KMS-11 (cell line): ENCODE results near the gene PJVK.

Source experiments
- H2AFZ ChIP-seq: fragments of 200-600 bp; sonication (generic); 2 replicates; pipeline ENCODE4 v1.6.1; 2016; ENCODE audit warnings: antibody characterized with exemption, mixed run types, low read depth
- H3K27ac ChIP-seq: fragments of 200-600 bp; sonication (generic); 2 replicates; pipeline ENCODE4 v1.6.1; 2016; ENCODE audit warnings: mild to moderate bottlenecking, mixed run types
- H3K27me3 ChIP-seq: fragments of 200-600 bp; sonication (generic); 2 replicates; pipeline ENCODE4 v1.6.1; 2017; ENCODE audit warnings: mild to moderate bottlenecking, low read depth, mixed run types, moderate library complexity; ENCODE audit not compliant: insufficient read depth
- H3K36me3 ChIP-seq: fragments of 200-600 bp; sonication (generic); 2 replicates; pipeline ENCODE4 v1.6.1; 2017; ENCODE audit warnings: mild to moderate bottlenecking, mixed run types; ENCODE audit not compliant: insufficient read depth
- H3K4me1 ChIP-seq: fragments of 200-600 bp; sonication (generic); 2 replicates; pipeline ENCODE4 v1.6.1; 2016; ENCODE audit warnings: mild to moderate bottlenecking, low read depth, mixed run types; ENCODE audit not compliant: poor library complexity, severe bottlenecking
- H3K4me2 ChIP-seq: fragments of 200-600 bp; sonication (generic); 2 replicates; pipeline ENCODE4 v1.7.0; 2016; ENCODE audit warnings: mild to moderate bottlenecking, mixed run types
- H3K4me3 ChIP-seq: fragments of 200-600 bp; sonication (generic); IDR thresholded peaks from 2 replicates; pipeline ENCODE4 v1.6.1; 2017; ENCODE audit warnings: low read depth, low read length, mixed read lengths; ENCODE audit not compliant: insufficient read depth
- H3K79me2 ChIP-seq: fragments of 200-600 bp; sonication (generic); 2 replicates; pipeline ENCODE4 v1.6.1; 2016; ENCODE audit warnings: low read depth, mixed run types; ENCODE audit not compliant: insufficient read depth
- H3K9ac ChIP-seq: fragments of 200-600 bp; sonication (generic); 2 replicates; pipeline ENCODE4 v1.6.1; 2016; ENCODE audit warnings: mild to moderate bottlenecking, mixed run types
- H4K20me1 ChIP-seq: fragments of 200-600 bp; sonication (generic); 2 replicates; pipeline ENCODE4 v1.6.1; 2016; ENCODE audit warnings: mild to moderate bottlenecking, mixed run types; ENCODE audit not compliant: insufficient read depth
- TF ChIP-seq, protein P1 (sequence below): fragments of 200-600 bp; sonication (generic); conservative IDR thresholded peaks from 2 replicates; pipeline ENCODE4 v1.6.1; 2017; ENCODE audit warnings: low read depth, mild to moderate bottlenecking, antibody characterized with exemption, low read length, moderate library complexity, mixed read lengths

PJVK gene

DNA sequence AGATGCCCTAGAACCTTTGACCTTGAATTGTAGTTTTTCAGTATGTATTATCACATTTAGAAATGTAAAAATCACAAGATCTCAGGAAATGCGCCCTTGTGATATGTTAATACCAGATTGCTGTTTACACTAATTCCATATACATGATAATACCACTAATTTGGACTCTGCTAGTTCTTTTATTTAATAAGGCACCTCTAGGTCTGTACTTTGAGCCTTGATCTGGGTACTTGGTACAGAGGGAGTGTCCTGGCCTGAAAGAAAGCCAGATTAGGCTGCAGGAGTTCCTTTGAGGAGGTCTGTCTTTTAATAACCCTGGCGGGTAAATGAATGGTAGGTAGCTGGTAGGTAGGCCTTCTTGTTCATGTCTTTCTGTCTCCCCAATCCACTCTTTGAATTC lies 55.3 kb downstream of the PJVK start:
- Histone ChIP-seq H3K36me3 (0 out of 2 replicates have a peak, but pooled peaks cover 5% of the 10 kb centered on the region), H3K4me2 (no peak overlapping the region)

DNA sequence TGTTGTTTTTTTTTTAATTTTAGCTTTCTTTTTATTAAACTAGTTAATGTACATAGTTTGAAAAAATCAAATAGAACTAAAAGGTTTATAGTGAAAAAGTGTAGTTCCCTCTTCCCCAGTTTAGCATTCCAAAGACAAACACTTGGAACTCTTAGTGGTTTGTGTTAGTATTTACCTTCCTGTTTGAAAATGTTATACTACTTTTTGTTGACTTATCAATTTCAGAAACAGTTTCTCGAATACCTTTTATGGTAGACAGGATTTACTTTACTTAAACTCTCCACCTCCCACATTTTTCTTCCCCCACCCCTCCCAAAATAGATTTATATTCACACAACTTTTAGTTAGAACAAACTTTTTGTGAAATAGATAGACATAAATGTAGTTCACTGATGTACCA lies 55.8 kb downstream of the PJVK start:
- H3K4me1 ChIP-seq, result peaks cover 8% of the 10 kb centered on the region
- H3K27ac ChIP-seq, result no peak overlapping the region
- no peaks in the 10 kb centered on the region for H3K79me2 ChIP-seq
- H3K9ac ChIP-seq, result no peak overlapping the region
- H3K4me3 ChIP-seq, result no peak overlapping the region
- H3K4me2 ChIP-seq, result no peak overlapping the region
- no peaks in the 10 kb centered on the region for H3K27me3 ChIP-seq
- TF ChIP-seq, protein P1, sequence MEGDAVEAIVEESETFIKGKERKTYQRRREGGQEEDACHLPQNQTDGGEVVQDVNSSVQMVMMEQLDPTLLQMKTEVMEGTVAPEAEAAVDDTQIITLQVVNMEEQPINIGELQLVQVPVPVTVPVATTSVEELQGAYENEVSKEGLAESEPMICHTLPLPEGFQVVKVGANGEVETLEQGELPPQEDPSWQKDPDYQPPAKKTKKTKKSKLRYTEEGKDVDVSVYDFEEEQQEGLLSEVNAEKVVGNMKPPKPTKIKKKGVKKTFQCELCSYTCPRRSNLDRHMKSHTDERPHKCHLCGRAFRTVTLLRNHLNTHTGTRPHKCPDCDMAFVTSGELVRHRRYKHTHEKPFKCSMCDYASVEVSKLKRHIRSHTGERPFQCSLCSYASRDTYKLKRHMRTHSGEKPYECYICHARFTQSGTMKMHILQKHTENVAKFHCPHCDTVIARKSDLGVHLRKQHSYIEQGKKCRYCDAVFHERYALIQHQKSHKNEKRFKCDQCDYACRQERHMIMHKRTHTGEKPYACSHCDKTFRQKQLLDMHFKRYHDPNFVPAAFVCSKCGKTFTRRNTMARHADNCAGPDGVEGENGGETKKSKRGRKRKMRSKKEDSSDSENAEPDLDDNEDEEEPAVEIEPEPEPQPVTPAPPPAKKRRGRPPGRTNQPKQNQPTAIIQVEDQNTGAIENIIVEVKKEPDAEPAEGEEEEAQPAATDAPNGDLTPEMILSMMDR, result no peak
- H4K20me1 ChIP-seq, result no peaks in the 10 kb centered on the region
- 0 out of 2 replicates have a peak, but pooled peaks cover 5% of the 10 kb centered on the region for H3K36me3 ChIP-seq
- H2AFZ ChIP-seq, result no peak overlapping the region

More for the DNA sequence above, 55.3 kb downstream of the PJVK start:
- H3K27ac ChIP-seq, result no peak overlapping the region
- H3K4me3 ChIP-seq, result no peak overlapping the region
- H4K20me1 ChIP-seq, result no peaks in the 10 kb centered on the region
- TF ChIP-seq, protein P1, result no peak
- no peaks in the 10 kb centered on the region for H3K27me3 ChIP-seq
- H2AFZ ChIP-seq, result no peak overlapping the region
- no peak overlapping the region for H3K9ac ChIP-seq
- H3K79me2 ChIP-seq, result no peaks in the 10 kb centered on the region
- peaks cover 8% of the 10 kb centered on the region for H3K4me1 ChIP-seq

DNA sequence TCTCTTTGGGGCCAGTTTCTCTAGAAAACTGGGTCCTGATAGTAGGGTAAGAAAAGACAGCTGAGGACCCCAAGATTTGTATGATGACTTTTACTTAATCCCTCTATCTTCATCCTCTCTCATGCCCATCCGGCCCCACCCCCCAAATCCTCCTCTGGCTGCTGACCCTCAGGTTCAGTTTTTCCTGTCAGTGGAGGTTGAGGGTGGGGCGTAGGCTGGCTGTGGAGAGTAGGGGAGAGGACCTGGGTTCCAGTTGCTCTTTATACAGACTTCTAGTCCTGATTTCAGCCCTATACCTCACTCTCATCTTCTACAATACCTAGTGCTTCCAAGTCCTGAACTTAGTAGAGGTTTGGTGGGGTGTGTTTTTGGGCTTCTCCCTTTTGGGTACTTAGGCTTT lies 57.5 kb downstream of the PJVK start:
- no peak overlapping the region for H2AFZ ChIP-seq
- H3K27me3 ChIP-seq, result no peaks in the 10 kb centered on the region
- H3K36me3 ChIP-seq, result 0 out of 2 replicates have a peak, but pooled peaks cover 5% of the 10 kb centered on the region
- H3K4me3 ChIP-seq, result no peak overlapping the region
- H3K4me2 ChIP-seq, result no peak overlapping the region
- no peak overlapping the region for H3K27ac ChIP-seq
- TF ChIP-seq, protein P1, result no peak
- peaks cover 13% of the 10 kb centered on the region for H3K4me1 ChIP-seq
- H3K9ac ChIP-seq, result no peak overlapping the region
- H4K20me1 ChIP-seq, result no peaks in the 10 kb centered on the region
- H3K79me2 ChIP-seq, result no peaks in the 10 kb centered on the region

DNA sequence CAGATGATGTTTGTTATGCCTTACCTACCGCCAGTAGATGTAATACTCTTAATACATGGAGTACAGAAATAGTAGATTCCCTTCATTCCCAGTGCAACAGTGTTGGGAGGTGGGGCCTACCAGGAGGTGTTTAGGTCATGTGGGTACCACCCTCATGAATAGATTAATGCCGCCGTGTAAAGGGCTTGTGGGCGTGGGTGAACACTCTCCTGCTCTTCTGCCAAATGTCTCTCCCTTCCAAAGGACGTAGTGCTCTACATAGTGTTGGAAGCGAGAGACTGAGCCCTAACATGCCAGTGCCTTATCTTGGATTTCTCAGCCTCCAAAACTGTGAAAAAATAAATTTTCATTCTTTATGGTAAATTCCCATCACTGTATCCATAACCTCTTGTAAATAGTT lies 59.2 kb downstream of the PJVK start:
- H4K20me1 ChIP-seq, result no peaks in the 10 kb centered on the region

More for the DNA sequence above, 59.2 kb downstream of the PJVK start:
- H3K9ac ChIP-seq, result no peak overlapping the region
- peaks cover 30% of the 10 kb centered on the region for H3K4me1 ChIP-seq
- no peak overlapping the region for H3K4me3 ChIP-seq
- no peak overlapping the region for H3K27ac ChIP-seq
- TF ChIP-seq, protein P1, result no peak
- H2AFZ ChIP-seq, result no peak overlapping the region
- no peaks in the 10 kb centered on the region for H3K79me2 ChIP-seq
- H3K4me2 ChIP-seq, result no peak overlapping the region
- H3K27me3 ChIP-seq, result no peaks in the 10 kb centered on the region
- H3K36me3 ChIP-seq, result no peaks in the 10 kb centered on the region
